ENCODE measurements around the gene GFRA1.

GRCh38 chr10:116171505-116171904 lies 101.5 kb downstream of the GFRA1 start:
- TF ChIP-seq CTCF (IDR thresholded peaks at IDR 0.05) (no peak), POLR2A (IDR thresholded peaks at IDR 0.05) (no peak), EP300 (IDR thresholded peaks at IDR 0.05) (no peak), POLR2AphosphoS5 (IDR thresholded peaks at IDR 0.05) (no peak)
